ENCODE results near the gene HAPLN3. TPM values are rescaled to one million over a fixed set of nuclear protein-coding genes. Genes with fewer than 3 reads are reported as not detected.

The HAPLN3 gene
- total and polyA plus RNA-seq, 2 donors (not counting 1 experiment from before 2014, with no cell fraction given) = 7.5 to 16.3 TPM

- H3K27me3 ChIP-seq (replicated peaks in 1 of 4; ENCODE audit: control extremely low read depth in 1 of 4, control insufficient read depth in 3 of 4, insufficient read depth in 4 of 4, low read length in 3 of 4) = peaks cover 0 to 3% (median 0%) of the 10 kb centered on the region in 4 experiments
- ChIA-PET POLR2A (no interaction called here), CTCF (interaction anchor here (1.0 to 1.3 kb wide), 3 partner anchors 26 to 255 kb away, joined by 3 to 5 read pairs (median 4); no protein-coding TSS in a partner anchor)
- H3K4me2 ChIP-seq (replicated peaks; ENCODE audit: low read depth, low read length, poor library complexity, severe bottlenecking) = no peak overlapping the region
- no peaks in the 10 kb centered on the region for H3K4me1 ChIP-seq (ENCODE audit: control insufficient read depth in 2 of 2, insufficient read depth in 2 of 2, low read length in 2 of 2)
- no peak overlapping the region for H3K9ac ChIP-seq (ENCODE audit: low read length)
- no peak overlapping the region for H3K27ac ChIP-seq (ENCODE audit: low read length in 2 of 2)
- Mint-ChIP-seq H3K9me3 (ENCODE audit: insufficient read depth) (no peaks in the 10 kb centered on the region), H3K27me3 (no peaks in the 10 kb centered on the region), H3K27ac (no peak overlapping the region), H3K4me1 (no peaks in the 10 kb centered on the region), H3K4me3 (no peak overlapping the region)
- no peak overlapping the region for H2AFZ ChIP-seq (ENCODE audit: insufficient read depth, low read depth, low read length, poor library complexity, severe bottlenecking)
- no peaks in the 10 kb centered on the region for H3K79me2 ChIP-seq (ENCODE audit: control insufficient read depth, insufficient read depth, low read length)
- no peak overlapping the region for H3K4me3 ChIP-seq (ENCODE audit: control extremely low read depth in 1 of 5, extremely low read depth in 1 of 5, insufficient read depth in 1 of 5, low read depth in 2 of 5, low read length in 4 of 5)
- intact Hi-C loops (cut with micrococcal nuclease) = no loop called here
- no peaks in the 10 kb centered on the region for H3K36me3 ChIP-seq (replicated peaks in 1 of 2; ENCODE audit: control extremely low read depth in 1 of 2, control insufficient read depth in 1 of 2, extremely low read depth in 1 of 2, insufficient read depth in 2 of 2, low read length in 1 of 2)
- no peaks in the 10 kb centered on the region for H4K20me1 ChIP-seq (ENCODE audit: control insufficient read depth, insufficient read depth, low read length, poor library complexity, severe bottlenecking)
- WGBS (ENCODE audit: insufficient coverage) = 78% methylated on average over 18 of the region's 18 CpGs
- TF ChIP-seq, protein P1, sequence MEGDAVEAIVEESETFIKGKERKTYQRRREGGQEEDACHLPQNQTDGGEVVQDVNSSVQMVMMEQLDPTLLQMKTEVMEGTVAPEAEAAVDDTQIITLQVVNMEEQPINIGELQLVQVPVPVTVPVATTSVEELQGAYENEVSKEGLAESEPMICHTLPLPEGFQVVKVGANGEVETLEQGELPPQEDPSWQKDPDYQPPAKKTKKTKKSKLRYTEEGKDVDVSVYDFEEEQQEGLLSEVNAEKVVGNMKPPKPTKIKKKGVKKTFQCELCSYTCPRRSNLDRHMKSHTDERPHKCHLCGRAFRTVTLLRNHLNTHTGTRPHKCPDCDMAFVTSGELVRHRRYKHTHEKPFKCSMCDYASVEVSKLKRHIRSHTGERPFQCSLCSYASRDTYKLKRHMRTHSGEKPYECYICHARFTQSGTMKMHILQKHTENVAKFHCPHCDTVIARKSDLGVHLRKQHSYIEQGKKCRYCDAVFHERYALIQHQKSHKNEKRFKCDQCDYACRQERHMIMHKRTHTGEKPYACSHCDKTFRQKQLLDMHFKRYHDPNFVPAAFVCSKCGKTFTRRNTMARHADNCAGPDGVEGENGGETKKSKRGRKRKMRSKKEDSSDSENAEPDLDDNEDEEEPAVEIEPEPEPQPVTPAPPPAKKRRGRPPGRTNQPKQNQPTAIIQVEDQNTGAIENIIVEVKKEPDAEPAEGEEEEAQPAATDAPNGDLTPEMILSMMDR (IDR thresholded peaks at IDR 0.05) = peak; percentile 40
- no peak for TF ChIP-seq EZH2 (IDR thresholded peaks at IDR 0.05; ENCODE audit: borderline replicate concordance, insufficient read depth, low read depth, low read length, poor library complexity, severe bottlenecking)
- ATAC-seq (ENCODE audit: low read depth) = peak; percentile 39
- DNase-seq = peak; percentile 20
- H3K9me3 ChIP-seq (ENCODE audit: control extremely low read depth in 1 of 3, control insufficient read depth in 2 of 3, insufficient read depth in 1 of 3, low read length in 2 of 3) = no peaks in the 10 kb centered on the region
Measured at GRCh38 chr15:88878720-88879184, 16.6 kb downstream of the HAPLN3 start.

DNA sequence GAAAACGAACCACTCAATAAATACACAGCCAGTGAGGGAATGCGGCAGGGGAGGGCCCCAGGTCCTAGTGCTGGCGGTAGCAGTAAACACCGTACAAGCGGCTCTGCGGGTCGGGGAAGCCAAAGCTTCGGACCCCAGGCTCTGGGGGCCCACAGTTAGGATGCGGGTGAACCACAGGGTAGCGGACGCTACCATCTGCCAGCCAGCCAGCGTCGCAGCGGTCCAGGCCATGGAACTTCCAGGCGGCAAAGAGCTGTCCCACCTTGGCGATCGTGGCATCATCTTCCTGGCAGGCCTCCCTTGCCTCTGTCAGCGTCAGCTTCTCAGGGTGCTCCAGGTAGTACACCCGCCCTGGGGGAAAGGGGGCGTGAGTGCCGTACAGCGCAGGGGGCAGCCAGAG is 17.4 kb downstream of the HAPLN3 start:
- Mint-ChIP-seq H3K4me1 (no peaks in the 10 kb centered on the region), H3K27me3 (no peaks in the 10 kb centered on the region), H3K27ac (no peak overlapping the region), H3K4me3 (no peak overlapping the region), H3K9me3 (ENCODE audit: insufficient read depth) (no peaks in the 10 kb centered on the region)
- no peaks in the 10 kb centered on the region for H4K20me1 ChIP-seq (ENCODE audit: control insufficient read depth, insufficient read depth, low read length, poor library complexity, severe bottlenecking)
- no peak for ATAC-seq (ENCODE audit: low read depth)
- H3K79me2 ChIP-seq (ENCODE audit: control insufficient read depth, insufficient read depth, low read length) = no peaks in the 10 kb centered on the region
- H3K4me3 ChIP-seq (ENCODE audit: control extremely low read depth in 1 of 5, extremely low read depth in 1 of 5, insufficient read depth in 1 of 5, low read depth in 2 of 5, low read length in 4 of 5) = no peak overlapping the region
- no peak overlapping the region for H2AFZ ChIP-seq (ENCODE audit: insufficient read depth, low read depth, low read length, poor library complexity, severe bottlenecking)
- no peak overlapping the region for H3K4me2 ChIP-seq (replicated peaks; ENCODE audit: low read depth, low read length, poor library complexity, severe bottlenecking)
- WGBS (ENCODE audit: insufficient coverage) = 94% methylated on average over 22 of the region's 22 CpGs
- H3K4me1 ChIP-seq (ENCODE audit: control insufficient read depth in 2 of 2, insufficient read depth in 2 of 2, low read length in 2 of 2) = no peaks in the 10 kb centered on the region
- DNase-seq = no peak
- no peaks in the 10 kb centered on the region for H3K36me3 ChIP-seq (replicated peaks in 1 of 2; ENCODE audit: control extremely low read depth in 1 of 2, control insufficient read depth in 1 of 2, extremely low read depth in 1 of 2, insufficient read depth in 2 of 2, low read length in 1 of 2)
- no peaks in the 10 kb centered on the region for H3K9me3 ChIP-seq (ENCODE audit: control extremely low read depth in 1 of 3, control insufficient read depth in 2 of 3, insufficient read depth in 1 of 3, low read length in 2 of 3)
- H3K9ac ChIP-seq (ENCODE audit: low read length) = no peak overlapping the region
- CTCF ChIA-PET = interaction anchor here (1.2 to 1.3 kb wide), 2 partner anchors 27 to 254 kb away, joined by 3 to 4 read pairs; no protein-coding TSS in a partner anchor
- peaks cover 0 to 3% (median 0%) of the 10 kb centered on the region in 4 experiments for H3K27me3 ChIP-seq (replicated peaks in 1 of 4; ENCODE audit: control extremely low read depth in 1 of 4, control insufficient read depth in 3 of 4, insufficient read depth in 4 of 4, low read length in 3 of 4)
- intact Hi-C loops (cut with micrococcal nuclease) = no loop called here
- no peak for TF ChIP-seq EZH2 (IDR thresholded peaks at IDR 0.05; ENCODE audit: borderline replicate concordance, insufficient read depth, low read depth, low read length, poor library complexity, severe bottlenecking)
- TF ChIP-seq, protein P1 (IDR thresholded peaks at IDR 0.05) = no peak
- no peak overlapping the region for H3K27ac ChIP-seq (ENCODE audit: low read length in 2 of 2)
- POLR2A ChIA-PET = no interaction called here

All from B cell (primary cell).